Spleen (tissue), 11 donors: ENCODE results near the gene MYL4. TPM values are rescaled to one million over a fixed set of nuclear protein-coding genes. Genes with fewer than 3 reads are reported as not detected.

Source experiments
- DNase-seq: peaks from one replicate; pipeline ENCODE4 v3.0.0-alpha.2; 2020
- H3K27ac ChIP-seq, 8 donors: fragments of 200-600 bp; sonication (generic) in 7 of 8; 1 replicate in 4 of 8; 2 replicates in 4 of 8; pipeline versions ENCODE4 v1.5.0 to v1.8.0; 2016 to 2021; ENCODE audit warnings: inconsistent platforms in 4 of 8, mild to moderate bottlenecking in 4 of 8, moderate library complexity in 1 of 8
- H3K27me3 ChIP-seq, 7 donors: fragments of 200-600 bp; sonication (generic) in 6 of 7; replicated peaks in 1 of 7; 1 replicate in 4 of 7; 2 replicates in 3 of 7; pipeline versions ENCODE4 v1.5.0 to v1.8.0; 2016 to 2021; ENCODE audit warnings: inconsistent platforms in 3 of 7, mild to moderate bottlenecking in 1 of 7
- H3K36me3 ChIP-seq, 6 donors: fragments of 200-600 bp; sonication (generic) in 5 of 6; 1 replicate in 4 of 6; 2 replicates in 2 of 6; pipeline versions ENCODE4 v1.5.0 to v1.8.0; 2016 to 2021; ENCODE audit warnings: inconsistent platforms in 2 of 6
- H3K4me1 ChIP-seq, 6 donors: fragments of 200-600 bp; sonication (generic) in 5 of 6; 1 replicate in 3 of 6; 2 replicates in 3 of 6; pipeline versions ENCODE4 v1.5.0 to v1.8.0; 2016 to 2021; ENCODE audit warnings: inconsistent platforms in 3 of 6
- H3K4me3 ChIP-seq, 8 donors: fragments of 200-600 bp; sonication (generic) in 7 of 8; 1 replicate in 4 of 8; 2 replicates in 4 of 8; pipeline versions ENCODE4 v1.5.0 to v1.8.0; 2016 to 2021; ENCODE audit warnings: inconsistent platforms in 4 of 8, mild to moderate bottlenecking in 4 of 8, moderate library complexity in 2 of 8
- H3K9me3 ChIP-seq, 8 donors: fragments of 200-600 bp; sonication (generic) in 7 of 8; 1 replicate in 4 of 8; 2 replicates in 4 of 8; pipeline versions ENCODE4 v1.5.0 to v1.8.0; 2016 to 2021; ENCODE audit warnings: inconsistent platforms in 4 of 8
- POLR2A ChIP-seq, 3 donors: fragments of 450-650 bp; IDR thresholded peaks; one replicate each; pipeline ENCODE4 v1.5.1; 2017; ENCODE audit warnings: antibody characterized with exemption in 3 of 3, mild to moderate bottlenecking in 1 of 3
- POLR2AphosphoS5 ChIP-seq, 3 donors: sonication (generic); formaldehyde crosslinking; IDR thresholded peaks; one replicate each; pipeline ENCODE4 v1.5.1; 2017; ENCODE audit warnings: antibody characterized with exemption in 3 of 3
- WGBS, 5 donors: extraction: QIAGEN DNeasy Blood & Tissue Kit in 3 of 5; methylation state at CpG; one replicate each; pipeline versions ENCODE4 v1.1.5 to v1.1.7; 2013 to 2018; 5-methylcytosine and 5-hydroxymethylcytosine counted together
- intact Hi-C: fragments of 100-400 bp; cut with DNase I; formaldehyde crosslinking; loops from one replicate; pipeline ENCODE4 v1.15.0; 2023; ENCODE audit warnings: low total_unique reads
- polyA plus RNA-seq, 3 donors: library from polyadenylated mRNA; stranded (reverse); fragments of 200-250 nt; gene quantifications; one replicate each; pipeline ENCODE4 v1.2.1, GENCODE V29; 2013
- total RNA-seq, 7 donors: library from RNA; depleted of rRNA in 3 of 7; stranded (reverse); fragments of >200 nt in 3 of 7; fragmentation: NEBNext Ultra II Directional in 4 of 7; extraction: Animal tissue kit (Norgen Biotek cat#: 25700) in 4 of 7; gene quantifications; one replicate each; pipeline versions ENCODE4 v1.1.0 to v1.2.1, GENCODE V29; 2016 to 2021
- TF ChIP-seq, protein P1 (sequence below), 11 experiments: fragments of 200-600 bp in 7 of 11; fragments of 450-650 bp in 4 of 11; sonication (generic) in 4 of 11; IDR thresholded peaks in 8 of 11; conservative IDR thresholded peaks in 3 of 11; 1 replicate in 7 of 11; 2 replicates in 4 of 11; pipeline versions ENCODE4 v1.4.0 to v1.8.0; 2016 to 2021; ENCODE audit warnings: antibody characterized with exemption in 11 of 11, inconsistent platforms in 4 of 11, mild to moderate bottlenecking in 1 of 11
- donor health status: healthy with polysubstance abuse.
- donor health status: DM: no; HTN: no; CAD: no; lungs with moderate emphysema.
- donor health status: DM: no; HTN: no; CAD: no.
- donor health status: Bipolar disorder and iron deficiency.
- donor health status: healthy.
- donor health status: DM: no; HTN: no; CAD: no.
- donor health status: DM: yes; HTN: yes; CAD: no.

MYL4 gene
- total and polyA plus RNA-seq, 10 donors, result 0.39 to 8.3 (median 2.6) TPM

DNA sequence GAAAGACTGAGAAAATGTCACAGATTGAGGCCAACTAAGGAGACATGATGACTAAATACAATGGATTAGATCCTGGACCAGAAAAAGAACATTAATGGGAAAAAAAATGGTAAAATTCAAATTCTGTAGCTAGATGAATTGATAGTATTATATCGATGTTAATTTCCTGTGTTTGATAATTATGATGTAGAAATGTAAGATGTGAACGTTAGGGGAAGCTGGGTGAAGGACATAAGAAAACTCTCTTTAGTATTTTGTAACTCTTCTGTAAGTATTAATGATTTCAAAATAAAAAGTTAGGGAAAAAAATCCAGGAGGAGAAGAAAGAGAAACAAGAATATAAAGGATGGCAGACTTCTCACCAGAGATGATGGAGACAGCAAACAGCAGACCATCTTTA lies 41.7 kb downstream of the MYL4 start:
- H3K27ac ChIP-seq, result no peak overlapping the region
- intact Hi-C loops, result no loop called here

DNA sequence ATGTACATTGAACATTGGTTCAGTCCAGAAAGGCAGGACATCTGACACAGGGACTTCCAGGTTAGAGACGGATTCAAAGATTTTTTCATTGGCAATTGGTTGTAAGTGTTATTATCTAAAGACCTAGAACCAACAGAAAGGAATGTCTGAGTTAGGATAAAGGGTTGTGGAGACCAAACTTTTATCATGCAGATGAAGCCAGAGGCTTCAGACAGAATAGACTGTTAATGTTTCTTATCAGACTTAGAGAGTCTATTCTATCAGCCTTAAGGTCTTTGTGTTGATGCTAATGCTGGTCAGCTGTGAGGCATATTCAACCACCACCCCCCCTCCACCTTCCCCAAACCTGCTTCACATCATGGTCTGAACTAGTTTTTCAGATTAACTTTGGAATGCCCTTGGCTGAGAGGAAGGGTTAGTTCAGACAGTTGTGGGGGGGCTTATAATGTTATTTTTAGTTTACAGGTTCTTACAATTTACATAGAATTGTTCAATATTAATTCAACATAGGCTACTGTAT lies 42.3 kb downstream of the MYL4 start:
- intact Hi-C loops, result no loop called here
- TF ChIP-seq POLR2A (IDR thresholded peaks at IDR 0.05) (no peak), POLR2AphosphoS5 (IDR thresholded peaks at IDR 0.05) (no peak)
- TF ChIP-seq, protein P1, sequence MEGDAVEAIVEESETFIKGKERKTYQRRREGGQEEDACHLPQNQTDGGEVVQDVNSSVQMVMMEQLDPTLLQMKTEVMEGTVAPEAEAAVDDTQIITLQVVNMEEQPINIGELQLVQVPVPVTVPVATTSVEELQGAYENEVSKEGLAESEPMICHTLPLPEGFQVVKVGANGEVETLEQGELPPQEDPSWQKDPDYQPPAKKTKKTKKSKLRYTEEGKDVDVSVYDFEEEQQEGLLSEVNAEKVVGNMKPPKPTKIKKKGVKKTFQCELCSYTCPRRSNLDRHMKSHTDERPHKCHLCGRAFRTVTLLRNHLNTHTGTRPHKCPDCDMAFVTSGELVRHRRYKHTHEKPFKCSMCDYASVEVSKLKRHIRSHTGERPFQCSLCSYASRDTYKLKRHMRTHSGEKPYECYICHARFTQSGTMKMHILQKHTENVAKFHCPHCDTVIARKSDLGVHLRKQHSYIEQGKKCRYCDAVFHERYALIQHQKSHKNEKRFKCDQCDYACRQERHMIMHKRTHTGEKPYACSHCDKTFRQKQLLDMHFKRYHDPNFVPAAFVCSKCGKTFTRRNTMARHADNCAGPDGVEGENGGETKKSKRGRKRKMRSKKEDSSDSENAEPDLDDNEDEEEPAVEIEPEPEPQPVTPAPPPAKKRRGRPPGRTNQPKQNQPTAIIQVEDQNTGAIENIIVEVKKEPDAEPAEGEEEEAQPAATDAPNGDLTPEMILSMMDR (IDR thresholded peaks at IDR 0.05 in 8 of 11, conservative IDR thresholded peaks at IDR 0.05 in 3 of 11), result no peak
- no peak for DNase-seq

More for the DNA sequence above, 41.7 kb downstream of the MYL4 start:
- Histone ChIP-seq H3K9me3 (no peaks in the 10 kb centered on the region), H3K36me3 (no peaks in the 10 kb centered on the region), H3K4me3 (no peak overlapping the region), H3K27me3 (peaks cover 0 to 30% (median 14%) of the 10 kb centered on the region in 7 donors), H3K4me1 (peaks cover 7 to 24% (median 16%) of the 10 kb centered on the region in 6 donors)
- TF ChIP-seq, protein P1 (IDR thresholded peaks at IDR 0.05 in 8 of 11, conservative IDR thresholded peaks at IDR 0.05 in 3 of 11), result no peak
- no peak for TF ChIP-seq POLR2A (IDR thresholded peaks at IDR 0.05)
- TF ChIP-seq POLR2AphosphoS5 (IDR thresholded peaks at IDR 0.05), result no peak
- WGBS, 5 donors, result 43 to 83% (median 63%) methylated on average over 2 of the region's 2 CpGs
- DNase-seq, result no peak

DNA sequence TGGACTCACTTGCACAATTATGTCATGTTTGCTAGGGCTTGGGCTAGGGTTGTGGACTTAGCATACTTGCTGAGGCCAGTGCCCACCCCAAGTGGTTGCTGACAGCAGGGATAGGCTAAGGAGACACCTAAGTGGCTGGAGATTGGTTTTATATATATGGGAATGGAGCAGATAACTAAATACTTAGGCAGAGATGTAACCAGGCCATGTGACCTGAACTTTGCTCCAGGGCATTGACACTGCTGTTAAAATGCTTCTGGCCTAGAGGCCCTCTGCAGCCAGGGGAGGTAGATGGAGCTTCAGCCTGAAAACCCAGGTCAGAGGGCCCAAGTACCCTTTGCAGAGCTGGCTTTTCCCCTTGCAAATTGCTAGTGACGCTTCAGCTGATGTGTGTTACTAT lies 43.1 kb downstream of the MYL4 start:
- intact Hi-C loops, result no loop called here
- 91 to 100% (median 95%) methylated on average over 1 of the region's 1 CpG for WGBS, 5 donors
- Histone ChIP-seq H3K4me1 (peaks cover 7 to 30% (median 17%) of the 10 kb centered on the region in 6 donors), H3K27ac (no peak overlapping the region), H3K36me3 (no peaks in the 10 kb centered on the region), H3K27me3 (peaks cover 0 to 41% (median 14%) of the 10 kb centered on the region in 7 donors), H3K9me3 (no peaks in the 10 kb centered on the region), H3K4me3 (no peak overlapping the region)
- TF ChIP-seq, protein P1 (IDR thresholded peaks at IDR 0.05 in 8 of 11, conservative IDR thresholded peaks at IDR 0.05 in 3 of 11), result no peak
- TF ChIP-seq POLR2A (IDR thresholded peaks at IDR 0.05) (no peak), POLR2AphosphoS5 (IDR thresholded peaks at IDR 0.05) (no peak)
- DNase-seq, result no peak

More for the DNA sequence above, 42.3 kb downstream of the MYL4 start:
- H3K4me1 ChIP-seq, result peaks cover 7 to 24% (median 16%) of the 10 kb centered on the region in 6 donors
- no peak overlapping the region for H3K4me3 ChIP-seq
- H3K36me3 ChIP-seq, result no peaks in the 10 kb centered on the region
- H3K27me3 ChIP-seq, result peaks cover 0 to 35% (median 14%) of the 10 kb centered on the region in 7 donors
- no peak overlapping the region for H3K27ac ChIP-seq
- H3K9me3 ChIP-seq, result no peaks in the 10 kb centered on the region
- 88 to 100% (median 95%) methylated on average over 1 of the region's 1 CpG for WGBS, 5 donors

DNA sequence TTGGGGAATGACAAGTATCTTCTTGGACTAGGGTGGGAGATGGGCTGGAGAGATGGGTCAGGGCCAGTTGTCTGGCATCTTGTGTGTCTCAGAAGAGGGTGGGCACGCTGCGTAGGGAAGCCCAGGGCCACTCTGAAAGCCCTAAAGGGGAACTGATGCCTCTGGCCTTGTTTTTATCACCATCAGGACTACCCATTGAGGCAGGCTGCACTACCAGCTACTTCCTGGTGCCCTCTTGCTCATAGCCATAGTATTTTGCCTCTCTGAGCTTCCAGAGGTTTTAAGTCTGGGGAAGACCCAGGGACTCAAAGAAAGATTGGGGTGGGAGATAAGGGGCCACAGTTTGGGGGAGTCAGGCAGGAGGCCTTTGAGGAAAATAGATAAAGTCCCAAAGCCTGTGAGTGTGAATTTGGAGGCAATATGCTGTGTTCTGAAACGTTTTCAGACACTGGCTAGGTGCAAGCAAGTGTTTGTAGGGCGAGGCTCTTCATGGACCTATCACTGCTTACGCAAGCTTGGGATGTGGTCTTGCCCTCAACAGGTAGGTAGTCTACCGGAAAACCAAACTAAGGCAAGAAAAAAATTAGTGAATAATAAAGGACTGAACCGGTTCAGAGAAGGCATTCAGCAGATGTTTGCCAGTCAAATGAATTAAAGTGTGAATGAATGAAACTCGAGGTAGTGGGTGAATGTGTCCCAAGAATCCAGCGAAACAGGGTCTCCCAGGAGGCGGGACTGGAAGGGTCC lies 43.8 kb downstream of the MYL4 start:
- intact Hi-C loops, result no loop called here
- H3K4me1 ChIP-seq, result peaks cover 7 to 37% (median 19%) of the 10 kb centered on the region in 6 donors
- TF ChIP-seq POLR2A (IDR thresholded peaks at IDR 0.05) (no peak), POLR2AphosphoS5 (IDR thresholded peaks at IDR 0.05) (no peak)
- TF ChIP-seq, protein P1 (IDR thresholded peaks at IDR 0.05 in 8 of 11, conservative IDR thresholded peaks at IDR 0.05 in 3 of 11), result no peak

More for the DNA sequence above, 43.8 kb downstream of the MYL4 start:
- Histone ChIP-seq H3K27ac (peak overlapping the region in 4 of 8 donors; percentile 62 to 74 (median 66)), H3K27me3 (peaks cover 0 to 46% (median 14%) of the 10 kb centered on the region in 7 donors), H3K36me3 (no peaks in the 10 kb centered on the region), H3K9me3 (no peaks in the 10 kb centered on the region), H3K4me3 (peak overlapping the region in 6 of 8 donors; percentile 65 to 91 (median 72))
- WGBS, 5 donors, result 70 to 74% (median 73%) methylated on average over 10 of the region's 10 CpGs
- DNase-seq, result no peak
